GM23338 (cell line): ENCODE measurements around the gene GLS. TPM values are rescaled to one million over a fixed set of nuclear protein-coding genes. Genes with fewer than 3 reads are reported as not detected.

Source experiments
- ATAC-seq: fragments of 200-7000 bp; cut with Tn5 transposase; 3 replicates; pipeline ENCODE4 v1.9.1; 2020
- DNase-seq: peaks from one replicate; pipeline ENCODE4 v3.0.0-alpha.2; 2015; ENCODE audit warnings: low spot score
- H2AFZ ChIP-seq: fragments of 200-600 bp; sonication (generic); 2 replicates; pipeline ENCODE4 v1.8.0; 2016; ENCODE audit warnings: antibody characterized with exemption, mild to moderate bottlenecking, moderate library complexity
- H3F3A ChIP-seq: fragments of 200-600 bp; sonication (generic); replicated peaks from 2 replicates; pipeline ENCODE4 v1.8.0; 2017; ENCODE audit warnings: antibody characterized with exemption, mixed run types, low read depth
- H3K27ac ChIP-seq: fragments of 200-600 bp; sonication (generic); 2 replicates; pipeline ENCODE4 v1.6.1; 2016; ENCODE audit warnings: low read depth
- H3K27me3 ChIP-seq: fragments of 200-600 bp; sonication (generic); 2 replicates; pipeline ENCODE4 v1.8.0; 2016; ENCODE audit warnings: mild to moderate bottlenecking, mixed run types, moderate library complexity; ENCODE audit not compliant: insufficient read depth
- H3K36me3 ChIP-seq: fragments of 200-600 bp; sonication (generic); 2 replicates; pipeline ENCODE4 v1.8.0; 2016; ENCODE audit warnings: mild to moderate bottlenecking; ENCODE audit not compliant: insufficient read depth
- H3K4me1 ChIP-seq: fragments of 200-600 bp; sonication (generic); 2 replicates; pipeline ENCODE4 v1.8.0; 2016; ENCODE audit warnings: mild to moderate bottlenecking, moderate library complexity; ENCODE audit not compliant: insufficient read depth
- H3K4me2 ChIP-seq: fragments of 200-600 bp; sonication (generic); 2 replicates; pipeline ENCODE4 v1.7.1; 2017; ENCODE audit warnings: mixed run types
- H3K4me3 ChIP-seq: fragments of 200-600 bp; sonication (generic); 2 replicates; pipeline ENCODE4 v1.6.1; 2016; ENCODE audit warnings: mixed run types
- H3K79me2 ChIP-seq: fragments of 200-600 bp; sonication (generic); replicated peaks from 2 replicates; pipeline ENCODE4 v1.8.0; 2017; ENCODE audit warnings: mild to moderate bottlenecking; ENCODE audit not compliant: insufficient read depth
- H3K9me2 ChIP-seq: fragments of 200-600 bp; sonication (generic); 2 replicates; pipeline ENCODE4 v1.8.0; 2017; ENCODE audit not compliant: insufficient read depth
- H4K20me1 ChIP-seq: fragments of 200-600 bp; sonication (generic); replicated peaks from 2 replicates; pipeline ENCODE4 v1.8.0; 2017; ENCODE audit warnings: mild to moderate bottlenecking; ENCODE audit not compliant: insufficient read depth
- H3K27ac Mint-ChIP-seq: 2 replicates; pipeline ENCODE4 v1.8.0; 2020; ENCODE audit warnings: inconsistent platforms, mild to moderate bottlenecking, moderate library complexity, mixed read lengths
- H3K27me3 Mint-ChIP-seq: 3 replicates; pipeline ENCODE4 v1.8.0; 2022; ENCODE audit warnings: low read depth, mild to moderate bottlenecking, moderate library complexity, mixed read lengths, inconsistent platforms; ENCODE audit not compliant: insufficient read depth, poor library complexity
- H3K36me3 Mint-ChIP-seq: 3 replicates; pipeline ENCODE4 v1.8.0; 2021; ENCODE audit warnings: low read depth, mild to moderate bottlenecking, inconsistent platforms, moderate library complexity, mixed read lengths
- H3K4me1 Mint-ChIP-seq: 3 replicates; pipeline ENCODE4 v1.8.0; 2020; ENCODE audit warnings: mild to moderate bottlenecking, inconsistent platforms, mixed read lengths
- H3K4me3 Mint-ChIP-seq: 3 replicates; pipeline ENCODE4 v1.8.0; 2021; ENCODE audit warnings: moderate library complexity, mild to moderate bottlenecking, inconsistent platforms, mixed read lengths
- H3K9me3 Mint-ChIP-seq: 3 replicates; pipeline ENCODE4 v1.8.0; 2020; ENCODE audit warnings: moderate library complexity, mild to moderate bottlenecking, inconsistent platforms, mixed read lengths
- CREB1 ChIP-seq: fragments of 250-450 bp; sonication (Bioruptor Pico); IDR thresholded peaks from 2 replicates; pipeline ENCODE4 v1.5.0; 2020; ENCODE audit warnings: low read depth, mild to moderate bottlenecking, moderate library complexity
- CTCF ChIP-seq, 2 experiments: fragments of 200-600 bp in 1 of 2; sonication (generic) in 1 of 2; conservative IDR thresholded peaks; 2 replicates each; pipeline versions ENCODE4 v1.5.1 to v1.6.1; 2016 to 2017; ENCODE audit warnings: antibody characterized with exemption in 2 of 2, low read depth in 2 of 2, mild to moderate bottlenecking in 2 of 2, moderate library complexity in 1 of 2
- EZH2 ChIP-seq: fragments of 200-600 bp; sonication (generic); IDR thresholded peaks from one replicate; pipeline ENCODE4 v1.8.0; 2017; ENCODE audit warnings: antibody characterized with exemption, mild to moderate bottlenecking, low read depth; ENCODE audit not compliant: unreplicated experiment
- EZH2phosphoT487 ChIP-seq: fragments of 200-600 bp; sonication (generic); IDR thresholded peaks from one replicate; pipeline ENCODE4 v1.8.1; 2018; ENCODE audit warnings: antibody characterized with exemption; ENCODE audit not compliant: unreplicated experiment
- POLR2AphosphoS5 ChIP-seq: IDR thresholded peaks from 2 replicates; pipeline ENCODE4 v1.6.1; 2016; ENCODE audit warnings: antibody characterized with exemption, low read depth
- ZNF114 ChIP-seq: fragments of 250-450 bp; sonication (Bioruptor Pico); IDR thresholded peaks from 2 replicates; pipeline ENCODE4 v1.5.0; 2020; ENCODE audit warnings: mild to moderate bottlenecking, moderate library complexity
- ZNF462 ChIP-seq: fragments of 250-450 bp; sonication (Bioruptor Pico); IDR thresholded peaks from 2 replicates; pipeline ENCODE4 v1.5.0; 2020; ENCODE audit warnings: mild to moderate bottlenecking, moderate library complexity
- polyA plus RNA-seq: library from polyadenylated mRNA; unstranded; fragments of >200 nt; fragmentation: Nextera tagmentation; extraction: Ambion mirVana; gene quantifications from 2 replicates; pipeline ENCODE4 v1.2.1, GENCODE V29; 2016
- total RNA-seq: library from RNA; depleted of rRNA; stranded (reverse); fragments of >200 nt; shearing (Covaris generic); gene quantifications from 2 replicates; pipeline ENCODE4 v1.2.3, GENCODE V29; 2014

Gene GLS
- total and polyA plus RNA-seq, 2 experiments from 2014 or later, result 38.1 to 172 TPM

- TF ChIP-seq ZNF462 (no peak), ZNF114 (CRISPR knock-in tag) (no peak), CREB1 (no peak)
Observed at GRCh38 chr2:191006297-191006696, 125.7 kb downstream of the GLS start (continued).

GRCh38 chr2:191006997-191007783 lies 126.6 kb downstream of the GLS start:
- Mint-ChIP-seq H3K27ac (no peak overlapping the region), H3K27me3 (no peaks in the 10 kb centered on the region), H3K9me3 (no peaks in the 10 kb centered on the region; the same call in 2 of the 3 replicates), H3K36me3 (peaks cover 51% of the 10 kb centered on the region), H3K4me1 (no peaks in the 10 kb centered on the region), H3K4me3 (no peak overlapping the region)
- Histone ChIP-seq H3K9me2 (no peaks in the 10 kb centered on the region), H2AFZ (no peak overlapping the region), H3K4me3 (no peak overlapping the region), H4K20me1 (no peaks in the 10 kb centered on the region; the same call in none of the 2 replicates), H3K4me1 (no peaks in the 10 kb centered on the region), H3K27ac (no peak overlapping the region), H3K4me2 (no peak overlapping the region), H3F3A (no peaks in the 10 kb centered on the region), H3K27me3 (no peaks in the 10 kb centered on the region), H3K79me2 (peaks cover 9% of the 10 kb centered on the region), H3K36me3 (peaks cover 54% of the 10 kb centered on the region)
- ATAC-seq (no peak), DNase-seq (no peak)
- TF ChIP-seq ZNF114 (CRISPR knock-in tag) (no peak), EZH2phosphoT487 (no peak), CTCF (conservative IDR thresholded peaks at IDR 0.05; ENCODE audit: low read depth in 2 of 2) (no peak), EZH2 (no peak), POLR2AphosphoS5 (no peak)
